Measurements from ENCODE around the gene ITPR2. TPM values are rescaled to one million over a fixed set of nuclear protein-coding genes. Genes with fewer than 3 reads are reported as not detected.

ITPR2 gene
- total and polyA plus RNA-seq, 4 donors: 11.7 to 93.3 (median 35.4) TPM

DNA sequence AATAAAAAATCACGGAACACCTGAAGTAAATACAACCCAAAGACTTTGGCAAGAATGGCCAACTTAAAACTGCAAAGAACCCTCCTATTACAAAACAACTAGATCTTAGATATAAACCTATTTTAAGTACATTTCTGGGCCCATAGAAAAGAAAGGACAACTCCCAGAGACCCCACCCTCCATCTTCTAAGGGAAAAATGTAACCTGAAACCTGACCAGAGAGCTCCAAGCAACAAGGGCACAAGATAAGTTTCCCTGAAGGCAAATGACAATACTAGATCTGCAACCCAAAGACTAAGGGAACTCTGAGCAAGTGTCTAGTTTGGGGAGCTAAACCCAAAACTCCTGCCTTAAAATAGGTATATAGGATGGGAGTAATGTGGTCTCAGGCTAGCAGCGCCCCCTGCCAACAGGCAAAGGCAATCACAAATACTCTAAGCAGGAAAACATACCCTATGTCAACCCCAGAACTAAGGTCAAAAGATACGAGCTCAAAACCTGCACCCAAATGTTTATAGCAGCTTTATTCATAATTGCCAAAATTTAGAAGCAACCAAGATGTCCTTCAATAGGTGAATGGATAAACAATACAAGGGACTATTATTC, 218.9 kb downstream of the ITPR2 start:
- H3K27ac ChIP-seq (ENCODE audit: low read depth in 1 of 2, low read length in 2 of 2): no peak overlapping the region
- H3K36me3 ChIP-seq (ENCODE audit: control insufficient read depth in 4 of 4, insufficient read depth in 3 of 4, low read depth in 1 of 4, low read length in 3 of 4): peaks cover 0 to 25% (median 9%) of the 10 kb centered on the region in 4 donors
- H3K27me3 ChIP-seq (ENCODE audit: control insufficient read depth in 4 of 4, insufficient read depth in 4 of 4, low read length in 3 of 4): no peaks in the 10 kb centered on the region
- no peak for DNase-seq (ENCODE audit: low spot score)
- H3K4me1 ChIP-seq (ENCODE audit: control insufficient read depth in 4 of 4, insufficient read depth in 4 of 4, low read length in 3 of 4): no peaks in the 10 kb centered on the region
- TF ChIP-seq RAD21 (IDR thresholded peaks at IDR 0.05): peak; percentile 37 to 60
- no peak for TF ChIP-seq RXRA (IDR thresholded peaks at IDR 0.05)
- TF ChIP-seq, protein P1, sequence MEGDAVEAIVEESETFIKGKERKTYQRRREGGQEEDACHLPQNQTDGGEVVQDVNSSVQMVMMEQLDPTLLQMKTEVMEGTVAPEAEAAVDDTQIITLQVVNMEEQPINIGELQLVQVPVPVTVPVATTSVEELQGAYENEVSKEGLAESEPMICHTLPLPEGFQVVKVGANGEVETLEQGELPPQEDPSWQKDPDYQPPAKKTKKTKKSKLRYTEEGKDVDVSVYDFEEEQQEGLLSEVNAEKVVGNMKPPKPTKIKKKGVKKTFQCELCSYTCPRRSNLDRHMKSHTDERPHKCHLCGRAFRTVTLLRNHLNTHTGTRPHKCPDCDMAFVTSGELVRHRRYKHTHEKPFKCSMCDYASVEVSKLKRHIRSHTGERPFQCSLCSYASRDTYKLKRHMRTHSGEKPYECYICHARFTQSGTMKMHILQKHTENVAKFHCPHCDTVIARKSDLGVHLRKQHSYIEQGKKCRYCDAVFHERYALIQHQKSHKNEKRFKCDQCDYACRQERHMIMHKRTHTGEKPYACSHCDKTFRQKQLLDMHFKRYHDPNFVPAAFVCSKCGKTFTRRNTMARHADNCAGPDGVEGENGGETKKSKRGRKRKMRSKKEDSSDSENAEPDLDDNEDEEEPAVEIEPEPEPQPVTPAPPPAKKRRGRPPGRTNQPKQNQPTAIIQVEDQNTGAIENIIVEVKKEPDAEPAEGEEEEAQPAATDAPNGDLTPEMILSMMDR (IDR thresholded peaks at IDR 0.05; ENCODE audit: low read depth, low read length, missing input control): peak; percentile 1
- no peak for TF ChIP-seq HNF4A (conservative IDR thresholded peaks at IDR 0.05)
- WGBS: 75% methylated on average over 3 of the region's 3 CpGs
- H3K9me3 ChIP-seq (ENCODE audit: control insufficient read depth in 4 of 4, low read length in 3 of 4): no peaks in the 10 kb centered on the region
- no peak overlapping the region for H3K9ac ChIP-seq (ENCODE audit: low read depth in 1 of 2, low read length in 2 of 2)
- no peak overlapping the region for H3K4me3 ChIP-seq (ENCODE audit: low read depth in 1 of 3, low read length in 3 of 3)

DNA sequence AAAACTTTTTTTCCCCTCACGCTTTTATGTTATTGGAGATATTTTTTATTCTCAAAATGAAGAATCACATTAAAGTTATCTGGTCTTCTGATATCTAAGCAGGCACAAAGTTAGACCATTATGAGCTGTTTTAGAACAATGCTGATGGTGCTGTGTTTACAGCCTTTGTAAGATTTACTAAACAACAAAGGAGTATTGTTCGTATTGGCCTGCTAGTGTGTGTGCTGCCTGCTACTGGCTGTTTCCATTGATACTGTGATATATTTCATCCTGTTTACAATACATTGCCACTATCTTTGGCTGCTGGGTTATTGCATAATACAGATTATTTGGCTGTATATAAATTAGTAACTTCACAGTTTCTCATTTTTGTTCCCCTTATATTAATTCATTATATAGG, 220.8 kb downstream of the ITPR2 start:
- Histone ChIP-seq H3K4me3 (ENCODE audit: low read depth in 1 of 3, low read length in 3 of 3) (no peak overlapping the region), H3K27ac (ENCODE audit: low read depth in 1 of 2, low read length in 2 of 2) (no peak overlapping the region), H3K9ac (ENCODE audit: low read depth in 1 of 2, low read length in 2 of 2) (no peak overlapping the region), H3K9me3 (ENCODE audit: control insufficient read depth in 4 of 4, low read length in 3 of 4) (no peaks in the 10 kb centered on the region), H3K27me3 (ENCODE audit: control insufficient read depth in 4 of 4, insufficient read depth in 4 of 4, low read length in 3 of 4) (no peaks in the 10 kb centered on the region), H3K4me1 (ENCODE audit: control insufficient read depth in 4 of 4, insufficient read depth in 4 of 4, low read length in 3 of 4) (no peaks in the 10 kb centered on the region), H3K36me3 (ENCODE audit: control insufficient read depth in 4 of 4, insufficient read depth in 3 of 4, low read depth in 1 of 4, low read length in 3 of 4) (peaks cover 0 to 20% (median 5%) of the 10 kb centered on the region in 4 donors)
- no peak for TF ChIP-seq TAF1 (conservative IDR thresholded peaks at IDR 0.05)
- TF ChIP-seq RXRA (IDR thresholded peaks at IDR 0.05): no peak
- TF ChIP-seq FOXA2 (IDR thresholded peaks at IDR 0.05): no peak
- 88% methylated on average over 2 of the region's 2 CpGs for WGBS
- DNase-seq (ENCODE audit: low spot score): no peak

DNA sequence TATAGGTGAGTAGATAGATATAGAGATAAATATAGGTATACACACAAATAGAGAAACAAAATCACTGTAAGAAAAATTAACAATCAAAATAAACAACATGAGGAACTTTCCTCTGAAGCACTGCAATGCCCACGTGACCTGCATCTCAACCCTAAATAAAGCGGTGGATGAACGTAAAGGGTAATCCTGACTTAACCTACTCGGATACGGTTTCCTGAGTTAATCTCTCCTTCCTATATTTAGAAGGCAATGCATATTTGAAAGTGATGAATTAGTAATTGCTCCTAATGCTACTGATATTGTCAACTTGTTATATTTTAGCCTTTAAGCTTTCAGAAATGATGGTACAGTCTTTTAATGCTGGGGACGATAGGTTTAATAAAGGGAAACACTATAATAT, 221.4 kb downstream of the ITPR2 start:
- TF ChIP-seq NR2F2 (IDR thresholded peaks at IDR 0.05) (no peak), EGR1 (IDR thresholded peaks at IDR 0.05; ENCODE audit: low read depth in 2 of 2) (no peak), FOXA1 (IDR thresholded peaks at IDR 0.05) (no peak), JUND (IDR thresholded peaks at IDR 0.05) (no peak), RAD21 (IDR thresholded peaks at IDR 0.05) (no peak), HNF4G (IDR thresholded peaks at IDR 0.05) (no peak)
- TF ChIP-seq, protein P2, sequence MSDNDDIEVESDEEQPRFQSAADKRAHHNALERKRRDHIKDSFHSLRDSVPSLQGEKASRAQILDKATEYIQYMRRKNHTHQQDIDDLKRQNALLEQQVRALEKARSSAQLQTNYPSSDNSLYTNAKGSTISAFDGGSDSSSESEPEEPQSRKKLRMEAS (IDR thresholded peaks at IDR 0.05): no peak
- TF ChIP-seq, protein P3, sequence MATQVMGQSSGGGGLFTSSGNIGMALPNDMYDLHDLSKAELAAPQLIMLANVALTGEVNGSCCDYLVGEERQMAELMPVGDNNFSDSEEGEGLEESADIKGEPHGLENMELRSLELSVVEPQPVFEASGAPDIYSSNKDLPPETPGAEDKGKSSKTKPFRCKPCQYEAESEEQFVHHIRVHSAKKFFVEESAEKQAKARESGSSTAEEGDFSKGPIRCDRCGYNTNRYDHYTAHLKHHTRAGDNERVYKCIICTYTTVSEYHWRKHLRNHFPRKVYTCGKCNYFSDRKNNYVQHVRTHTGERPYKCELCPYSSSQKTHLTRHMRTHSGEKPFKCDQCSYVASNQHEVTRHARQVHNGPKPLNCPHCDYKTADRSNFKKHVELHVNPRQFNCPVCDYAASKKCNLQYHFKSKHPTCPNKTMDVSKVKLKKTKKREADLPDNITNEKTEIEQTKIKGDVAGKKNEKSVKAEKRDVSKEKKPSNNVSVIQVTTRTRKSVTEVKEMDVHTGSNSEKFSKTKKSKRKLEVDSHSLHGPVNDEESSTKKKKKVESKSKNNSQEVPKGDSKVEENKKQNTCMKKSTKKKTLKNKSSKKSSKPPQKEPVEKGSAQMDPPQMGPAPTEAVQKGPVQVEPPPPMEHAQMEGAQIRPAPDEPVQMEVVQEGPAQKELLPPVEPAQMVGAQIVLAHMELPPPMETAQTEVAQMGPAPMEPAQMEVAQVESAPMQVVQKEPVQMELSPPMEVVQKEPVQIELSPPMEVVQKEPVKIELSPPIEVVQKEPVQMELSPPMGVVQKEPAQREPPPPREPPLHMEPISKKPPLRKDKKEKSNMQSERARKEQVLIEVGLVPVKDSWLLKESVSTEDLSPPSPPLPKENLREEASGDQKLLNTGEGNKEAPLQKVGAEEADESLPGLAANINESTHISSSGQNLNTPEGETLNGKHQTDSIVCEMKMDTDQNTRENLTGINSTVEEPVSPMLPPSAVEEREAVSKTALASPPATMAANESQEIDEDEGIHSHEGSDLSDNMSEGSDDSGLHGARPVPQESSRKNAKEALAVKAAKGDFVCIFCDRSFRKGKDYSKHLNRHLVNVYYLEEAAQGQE (IDR thresholded peaks at IDR 0.05): no peak
- TF ChIP-seq, protein P1 (IDR thresholded peaks at IDR 0.05; ENCODE audit: low read depth, low read length, missing input control): no peak
- 92% methylated on average over 6 of the region's 6 CpGs for WGBS
- no peak for DNase-seq (ENCODE audit: low spot score)

More for the DNA sequence above, 221.4 kb downstream of the ITPR2 start:
- no peak overlapping the region for H3K9ac ChIP-seq (ENCODE audit: low read depth in 1 of 2, low read length in 2 of 2)
- no peaks in the 10 kb centered on the region for H3K9me3 ChIP-seq (ENCODE audit: control insufficient read depth in 4 of 4, low read length in 3 of 4)
- H3K27ac ChIP-seq (ENCODE audit: low read depth in 1 of 2, low read length in 2 of 2): no peak overlapping the region
- no peak overlapping the region for H3K4me3 ChIP-seq (ENCODE audit: low read depth in 1 of 3, low read length in 3 of 3)
- H3K27me3 ChIP-seq (ENCODE audit: control insufficient read depth in 4 of 4, insufficient read depth in 4 of 4, low read length in 3 of 4): no peaks in the 10 kb centered on the region
- no peaks in the 10 kb centered on the region for H3K4me1 ChIP-seq (ENCODE audit: control insufficient read depth in 4 of 4, insufficient read depth in 4 of 4, low read length in 3 of 4)
- H3K36me3 ChIP-seq (ENCODE audit: control insufficient read depth in 4 of 4, insufficient read depth in 3 of 4, low read depth in 1 of 4, low read length in 3 of 4): peaks cover 0 to 23% (median 5%) of the 10 kb centered on the region in 4 donors
